GM19452 (cell line): ENCODE results near the gene CDYL2.

Experiments used
- ATAC-seq: cut with Tn5 transposase; IDR thresholded peaks from one replicate; pipeline ENCODE4 v1.9.1; 2021; ENCODE audit not compliant: unreplicated experiment

CDYL2 gene

GRCh38 chr16:80628254-80628653 lies 176.1 kb downstream of the CDYL2 start:
- no peak for ATAC-seq

GRCh38 chr16:80627108-80627507 lies 177.3 kb downstream of the CDYL2 start:
- ATAC-seq: peak; percentile 93

- no peak for ATAC-seq
Observed at GRCh38 chr16:80623376-80623775, 181.0 kb downstream of the CDYL2 start.

GRCh38 chr16:80622007-80622406 lies 182.4 kb downstream of the CDYL2 start:
- ATAC-seq: no peak

- no peak for ATAC-seq
Observed at GRCh38 chr16:80620736-80621605, 183.4 kb downstream of the CDYL2 start.

- ATAC-seq: no peak
Observed at GRCh38 chr16:80619824-80620223, 184.6 kb downstream of the CDYL2 start.

GRCh38 chr16:80618862-80619648 lies 185.3 kb downstream of the CDYL2 start:
- no peak for ATAC-seq

- ATAC-seq: no peak
Observed at GRCh38 chr16:80616362-80616761, 188.0 kb downstream of the CDYL2 start.

GRCh38 chr16:80615735-80616134 lies 188.7 kb downstream of the CDYL2 start:
- ATAC-seq: no peak

GRCh38 chr16:80614908-80615671 lies 189.3 kb downstream of the CDYL2 start:
- no peak for ATAC-seq

- no peak for ATAC-seq
Observed at GRCh38 chr16:80612461-80613017, 191.9 kb downstream of the CDYL2 start.

- ATAC-seq: no peak
Observed at GRCh38 chr16:80611930-80612327, 192.5 kb downstream of the CDYL2 start.

- ATAC-seq: no peak
Observed at GRCh38 chr16:80611171-80611929, 193.0 kb downstream of the CDYL2 start.

GRCh38 chr16:80610481-80611156 lies 193.8 kb downstream of the CDYL2 start:
- no peak for ATAC-seq

- ATAC-seq: no peak
Observed at GRCh38 chr16:80608946-80609345, 195.5 kb downstream of the CDYL2 start.

- ATAC-seq: no peak
Observed at GRCh38 chr16:80607204-80607603, 197.2 kb downstream of the CDYL2 start.

- ATAC-seq: no peak
Observed at GRCh38 chr16:80606221-80606766, 198.1 kb downstream of the CDYL2 start.

- ATAC-seq: no peak
Observed at GRCh38 chr16:80604600-80605355, 199.6 kb downstream of the CDYL2 start.

GRCh38 chr16:80602894-80603293 lies 201.5 kb downstream of the CDYL2 start:
- ATAC-seq: no peak
